ENCODE measurements around the gene MEIKIN.
"Not testable (repeated sequence)": the region's sequence is repeated elsewhere in the genome, so short reads cannot be mapped to it uniquely, and the experiment has no call there.

The MEIKIN gene

DNA sequence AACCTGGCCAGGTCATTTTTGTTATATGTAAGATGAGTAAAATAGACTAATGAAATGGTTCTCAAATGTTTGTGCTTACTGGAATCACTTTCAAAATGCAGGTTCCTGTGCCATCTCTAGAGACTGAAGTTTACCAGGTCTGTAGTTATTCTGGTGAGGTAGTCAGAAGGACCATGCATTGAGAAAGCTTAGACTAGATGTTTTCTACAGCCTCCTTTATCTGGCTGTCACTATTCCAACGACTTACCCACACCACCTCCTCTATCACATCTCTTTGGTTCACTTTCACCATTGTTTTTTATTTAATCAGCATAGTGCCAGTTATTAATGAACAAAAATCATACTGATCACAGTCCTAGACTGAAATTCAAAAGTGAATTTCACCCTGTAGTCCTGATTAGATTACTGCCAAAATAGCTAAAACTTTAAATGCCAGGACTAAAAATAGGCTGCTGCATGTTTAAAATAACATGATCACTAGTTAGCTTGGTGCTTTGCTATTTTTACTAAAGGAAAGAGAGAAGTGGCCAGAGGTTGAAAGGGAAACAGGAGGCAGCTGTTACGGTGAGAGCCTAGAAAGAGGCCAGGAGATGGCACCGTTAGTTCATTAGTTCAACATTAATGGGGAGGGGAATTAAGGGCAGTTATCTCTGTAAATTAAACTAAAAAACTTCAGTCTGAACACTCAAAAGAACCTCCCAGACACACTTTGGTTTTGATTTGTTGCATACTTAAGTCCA lies 134.8 kb downstream of the MEIKIN start:
- DNase-seq (ENCODE audit: low read depth): peak; percentile 21

DNA sequence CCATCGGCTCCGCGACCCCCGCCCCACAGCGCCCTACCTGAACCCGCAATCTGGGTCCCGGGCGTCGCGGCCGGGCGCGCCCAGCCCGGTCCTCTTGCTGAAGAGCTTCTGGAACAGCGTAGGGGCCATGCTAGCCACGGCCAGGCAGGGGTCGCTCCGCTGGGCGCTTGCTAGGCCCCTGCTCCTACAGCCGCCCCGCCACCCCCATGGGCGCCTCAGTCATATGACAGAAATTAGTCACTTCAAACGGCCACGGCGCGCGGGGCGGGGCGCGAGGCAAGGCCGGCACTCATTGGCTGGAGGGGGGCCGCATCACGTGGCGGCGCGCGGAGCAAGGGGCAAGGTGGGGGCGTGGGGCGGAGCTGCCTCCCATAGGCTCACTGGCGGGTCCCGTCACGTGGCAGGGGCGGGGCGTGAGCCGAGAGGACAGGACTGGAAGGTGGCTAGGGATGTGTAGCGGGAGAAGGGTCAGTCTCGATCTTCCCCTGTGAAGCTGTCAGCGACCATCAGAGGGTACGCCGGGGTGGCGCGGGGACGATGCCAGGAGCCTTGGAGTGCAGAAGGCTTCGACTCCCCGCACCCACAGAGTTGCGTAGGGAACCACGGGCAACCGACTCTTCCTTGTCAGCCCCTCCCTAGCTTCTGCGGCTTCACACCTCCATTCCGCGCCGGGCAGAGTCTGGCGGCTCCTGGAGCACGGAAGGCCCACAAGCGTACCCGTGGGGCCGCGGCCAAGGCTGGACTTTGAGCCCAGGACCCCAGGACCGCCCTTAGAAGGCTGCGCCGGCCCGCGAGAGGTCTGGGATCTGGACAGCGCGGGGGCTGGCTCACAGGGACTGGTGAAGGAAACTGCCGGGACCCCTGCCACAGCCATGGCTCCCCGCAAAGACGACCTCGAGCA lies 148.4 kb downstream of the MEIKIN start, which contains the start of gene FNIP1:
TSS of gene FNIP1 (minus strand) at position 225 of the 901 bp plus-strand sequence. CDS start at position 129, 96 bp downstream.
- DNase-seq (ENCODE audit: low read depth): peak; percentile 92

DNA sequence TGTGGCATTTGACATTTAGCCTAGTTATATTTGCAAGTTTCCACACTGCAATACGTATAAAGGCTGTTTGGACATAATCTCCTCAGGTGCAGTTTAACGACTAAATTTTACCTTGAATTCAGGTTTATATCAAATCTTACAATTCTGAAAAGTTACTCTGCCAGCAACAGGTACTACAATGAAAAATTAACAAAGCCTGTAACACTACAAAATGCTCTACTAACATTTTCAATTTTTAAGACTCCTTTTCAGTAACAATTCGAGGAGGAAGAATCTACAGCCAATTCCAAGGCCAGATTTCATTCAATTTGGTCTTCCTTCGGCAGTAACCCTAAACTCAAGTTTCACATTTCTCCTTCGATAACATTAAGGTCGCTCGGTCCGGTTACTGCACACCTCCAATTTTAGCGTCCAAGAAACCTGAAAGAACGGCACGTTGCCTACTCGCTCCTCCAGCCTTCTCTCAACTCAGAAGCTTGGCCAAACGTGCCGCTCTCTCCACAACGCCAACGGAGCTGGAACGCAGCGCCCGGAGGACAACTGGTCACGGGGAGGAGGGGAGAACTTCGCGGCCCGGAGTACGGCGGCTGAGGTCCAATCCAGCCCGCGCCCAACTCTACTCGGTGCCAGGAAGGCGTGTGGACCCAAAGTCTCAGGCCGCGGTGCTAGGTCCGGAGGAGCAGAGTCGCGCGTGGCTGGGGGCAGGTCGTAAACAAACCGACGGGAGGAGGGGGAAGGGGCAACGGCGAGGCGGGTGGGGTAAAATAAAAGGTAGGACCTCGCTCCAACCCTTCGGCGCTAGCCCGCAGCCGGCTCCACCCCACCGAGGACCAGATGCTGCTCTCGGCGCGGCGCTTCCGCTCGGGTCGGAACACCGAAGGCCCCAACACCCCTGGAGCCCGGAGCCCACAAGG lies 149.3 kb downstream of the MEIKIN start:
- DNase-seq (ENCODE audit: low read depth): peak; percentile 37

DNA sequence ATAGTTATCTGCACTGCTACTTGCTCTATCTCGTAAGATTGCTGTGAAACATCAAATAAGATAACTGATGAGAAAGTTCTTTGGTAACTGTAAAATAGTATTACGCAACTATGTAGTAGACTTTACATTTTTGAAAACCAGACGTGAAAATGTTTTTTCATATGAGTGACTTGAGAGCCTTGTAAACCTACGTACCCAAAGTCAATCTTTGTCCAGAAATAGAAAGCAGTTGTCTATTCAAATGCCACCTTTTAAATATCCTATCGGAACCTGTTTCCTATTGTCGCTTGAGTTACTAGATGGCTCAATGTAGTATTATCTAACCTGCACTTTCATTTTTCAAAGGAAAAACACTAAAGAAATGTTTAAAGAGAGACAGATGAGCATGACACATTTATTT lies 150.2 kb downstream of the MEIKIN start:
- DNase-seq (ENCODE audit: low read depth): peak; percentile 59

DNA sequence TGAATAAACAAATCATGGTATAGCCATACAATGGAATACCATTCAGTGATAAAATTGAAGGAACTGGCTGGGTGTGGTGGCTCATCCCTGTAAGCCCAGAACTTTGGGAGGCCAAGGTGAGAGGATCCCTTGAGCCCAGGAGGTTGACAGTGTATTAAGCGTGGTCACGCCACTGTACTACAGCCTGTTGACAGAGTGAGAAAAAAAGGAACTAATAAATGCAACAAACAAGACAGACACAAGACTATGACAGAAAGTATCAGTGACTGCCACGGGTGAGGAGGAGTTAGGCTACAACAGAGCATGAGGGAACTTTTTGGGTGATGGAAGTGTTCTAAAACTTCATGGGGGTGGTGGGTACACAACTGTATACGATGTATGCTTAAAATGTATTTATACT lies 150.9 kb downstream of the MEIKIN start:
- no peak for DNase-seq (ENCODE audit: low read depth)

DNA sequence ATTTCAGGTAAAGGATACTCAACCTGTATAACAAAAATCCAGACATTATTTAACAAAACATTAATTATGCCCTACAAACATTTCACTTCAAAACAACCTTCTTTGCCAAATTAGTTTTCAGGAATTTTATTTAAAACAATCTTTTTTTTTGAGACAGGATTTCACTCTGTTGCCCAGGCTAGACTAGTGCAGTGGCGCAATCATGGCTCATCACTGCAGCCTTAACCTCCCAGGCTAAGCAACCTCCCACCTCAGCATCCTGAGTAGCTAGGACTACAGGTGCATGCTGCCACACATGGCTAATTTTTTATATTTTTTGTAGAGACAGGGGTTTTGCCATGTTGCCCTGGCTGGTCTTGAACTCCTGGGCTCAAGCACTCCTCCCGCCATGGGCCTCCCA lies 152.6 kb downstream of the MEIKIN start:
- DNase-seq (ENCODE audit: low read depth): peak; percentile 43

DNA sequence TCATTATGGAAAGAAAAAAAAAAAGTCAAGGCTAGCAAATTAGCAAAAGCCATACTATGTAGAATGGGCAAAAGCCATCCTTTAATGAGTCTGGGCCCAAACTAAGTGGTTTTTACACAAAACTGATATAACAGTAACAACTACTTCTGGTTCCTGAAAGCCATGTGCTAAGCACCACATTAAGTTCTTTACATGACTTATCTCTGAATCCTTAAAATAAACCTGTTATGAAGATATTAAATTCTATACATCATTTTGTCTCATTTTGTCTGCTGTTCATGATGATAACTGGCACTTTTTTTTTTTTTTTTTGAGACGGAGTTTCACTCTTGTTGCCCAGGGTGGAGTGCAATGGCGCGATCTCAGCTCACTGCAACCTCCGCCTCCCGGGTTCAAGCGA lies 153.6 kb downstream of the MEIKIN start:
- no peak for DNase-seq (ENCODE audit: low read depth)

DNA sequence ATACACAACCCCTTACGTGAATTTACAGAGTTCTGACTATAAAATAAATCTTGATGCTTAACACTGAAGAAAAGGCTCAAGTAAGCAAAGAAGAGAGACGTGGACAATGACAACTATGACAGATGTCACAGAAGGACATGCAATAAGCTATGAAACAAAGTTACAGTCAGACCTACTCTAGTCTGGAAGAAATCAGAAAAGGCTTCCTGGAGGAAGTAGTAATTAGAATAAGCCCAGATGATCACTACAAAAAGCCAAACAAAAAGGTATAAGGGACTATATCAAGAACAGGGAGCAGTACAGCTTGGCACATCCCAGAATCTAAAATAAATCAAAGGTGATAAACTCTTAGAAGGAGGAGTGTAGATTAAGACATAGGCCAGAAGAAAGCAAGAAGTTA lies 154.9 kb downstream of the MEIKIN start:
- DNase-seq (ENCODE audit: low read depth): no peak

DNA sequence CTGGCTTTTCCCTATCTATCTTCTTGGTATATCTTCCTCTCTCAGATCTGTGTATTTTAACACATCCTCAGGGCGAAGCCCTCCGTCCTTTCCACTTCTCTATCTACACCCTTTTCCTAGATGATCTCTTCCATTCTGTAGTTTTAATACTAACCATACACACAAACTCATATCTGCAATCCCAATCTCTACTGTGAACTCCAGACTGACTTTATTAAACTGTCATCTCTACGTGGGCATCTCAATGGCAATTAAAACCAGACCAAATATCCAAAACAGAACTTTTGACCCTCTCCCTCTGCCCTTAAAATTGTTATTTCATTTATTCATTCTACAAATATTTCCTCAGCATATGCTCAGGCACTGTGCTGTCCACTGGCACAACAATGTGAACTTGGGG lies 155.7 kb downstream of the MEIKIN start:
- DNase-seq (ENCODE audit: low read depth): no peak

DNA sequence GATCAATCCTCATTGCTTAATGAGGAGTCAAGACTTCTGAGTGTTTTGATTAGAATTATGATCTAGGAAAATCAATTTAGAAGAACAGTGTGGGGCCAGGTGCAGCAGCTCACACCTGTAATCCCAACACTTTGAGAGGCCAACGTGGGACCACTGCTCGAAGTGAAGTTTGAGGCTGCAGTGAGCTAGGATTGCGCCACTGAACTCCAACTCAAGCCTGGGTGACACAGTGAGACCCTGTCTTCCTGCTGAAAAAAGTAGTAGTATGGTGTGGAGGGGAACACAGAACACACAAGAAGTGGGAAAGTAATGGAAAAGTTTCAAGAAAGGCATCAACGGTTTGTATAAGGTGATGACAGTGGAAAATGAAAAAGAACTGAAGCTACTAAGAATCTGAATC lies 157.7 kb downstream of the MEIKIN start:
- DNase-seq (ENCODE audit: low read depth): no peak

DNA sequence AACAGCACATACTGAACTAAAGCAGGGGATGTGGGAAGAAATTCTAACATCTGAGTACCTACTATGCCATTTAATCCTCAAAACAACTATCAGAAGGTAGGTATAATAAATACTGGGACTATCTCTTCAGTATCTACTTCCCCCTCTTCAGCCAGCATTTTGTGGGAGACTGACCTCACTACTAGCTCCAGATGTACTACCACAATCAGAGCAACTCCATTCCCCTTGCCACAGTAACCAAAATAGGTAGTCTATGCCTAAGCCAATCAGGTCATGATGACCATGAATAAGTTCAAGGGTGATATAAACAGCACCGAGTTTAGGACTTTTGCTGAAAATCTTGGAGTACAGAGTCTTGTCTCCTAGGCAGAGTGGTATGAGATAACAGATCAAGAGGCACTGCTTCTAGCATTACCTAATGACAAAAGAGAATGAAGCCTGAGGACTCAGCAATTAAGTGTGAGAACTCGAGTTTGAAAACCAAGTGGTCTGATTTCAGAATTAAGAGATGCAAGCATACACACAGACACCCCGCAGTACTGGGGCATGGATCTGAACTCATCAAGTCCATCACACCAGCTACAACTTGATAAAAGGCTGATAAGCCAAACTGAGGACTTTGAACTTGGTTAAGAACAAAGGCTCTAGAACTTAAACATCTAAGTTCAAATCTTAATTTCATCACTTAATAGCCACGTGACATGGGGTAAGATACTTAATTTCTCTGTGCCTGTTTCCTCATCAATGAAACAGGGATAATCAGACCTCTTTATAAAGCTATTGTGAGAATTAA lies 158.4 kb downstream of the MEIKIN start:
- no peak for DNase-seq (ENCODE audit: low read depth)

DNA sequence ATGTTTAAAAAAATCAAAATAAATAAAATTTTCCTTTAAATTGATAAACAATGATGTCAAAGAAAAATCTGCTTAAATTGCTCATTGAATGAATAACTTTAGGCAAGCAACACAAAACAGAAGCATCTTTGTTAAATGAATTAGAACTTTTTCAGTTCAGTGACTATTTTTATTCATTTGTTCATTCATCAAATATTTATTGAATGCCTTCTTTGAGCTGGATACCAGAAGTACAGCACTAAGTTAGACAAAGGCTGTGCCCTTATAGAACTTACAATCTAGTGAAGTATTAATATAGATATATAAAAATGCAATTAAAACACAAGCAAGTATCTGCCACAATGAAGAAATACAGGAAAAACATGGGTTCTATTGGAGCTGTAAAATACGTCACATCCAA lies 159.4 kb downstream of the MEIKIN start:
- DNase-seq (ENCODE audit: low read depth): no peak

DNA sequence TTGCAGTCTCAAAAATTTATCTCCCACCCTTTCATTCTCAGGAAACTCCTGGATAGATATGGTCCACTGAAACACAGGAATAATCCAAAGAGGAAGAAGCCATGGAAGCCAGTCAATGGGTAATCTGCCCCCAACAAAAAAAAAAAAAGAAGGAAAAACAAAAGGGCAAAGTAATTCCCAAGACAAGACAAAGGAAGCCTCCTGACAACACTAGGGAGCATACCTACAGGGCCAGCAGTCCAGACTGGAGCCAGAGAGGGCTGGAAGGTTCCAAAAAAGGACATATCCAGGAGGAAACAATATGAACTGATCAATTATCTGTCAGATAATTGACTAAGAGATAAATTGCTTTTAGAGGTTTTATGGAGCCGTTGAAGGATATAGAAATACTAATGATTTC lies 161.6 kb downstream of the MEIKIN start:
- DNase-seq (ENCODE audit: low read depth): no peak

DNA sequence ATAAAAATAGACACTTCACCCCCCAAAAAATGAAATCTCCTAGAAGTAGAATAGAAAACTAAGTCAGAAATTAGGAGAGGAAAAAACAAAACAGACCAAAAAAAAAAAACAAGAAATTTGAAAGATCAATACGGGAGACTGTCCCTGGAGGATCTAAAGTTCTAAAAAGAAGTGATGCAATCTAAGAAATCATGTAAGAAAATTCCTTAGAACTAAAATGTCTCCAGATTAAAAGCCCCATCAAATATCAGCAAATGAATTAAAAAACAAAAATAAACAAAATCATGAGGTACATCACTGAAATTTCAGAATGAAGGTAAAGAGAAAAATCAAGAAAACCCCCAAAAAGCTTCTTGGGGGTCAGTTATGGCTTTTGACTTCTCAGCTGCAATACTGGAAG lies 162.1 kb downstream of the MEIKIN start:
- no peak for DNase-seq (ENCODE audit: low read depth)

DNA sequence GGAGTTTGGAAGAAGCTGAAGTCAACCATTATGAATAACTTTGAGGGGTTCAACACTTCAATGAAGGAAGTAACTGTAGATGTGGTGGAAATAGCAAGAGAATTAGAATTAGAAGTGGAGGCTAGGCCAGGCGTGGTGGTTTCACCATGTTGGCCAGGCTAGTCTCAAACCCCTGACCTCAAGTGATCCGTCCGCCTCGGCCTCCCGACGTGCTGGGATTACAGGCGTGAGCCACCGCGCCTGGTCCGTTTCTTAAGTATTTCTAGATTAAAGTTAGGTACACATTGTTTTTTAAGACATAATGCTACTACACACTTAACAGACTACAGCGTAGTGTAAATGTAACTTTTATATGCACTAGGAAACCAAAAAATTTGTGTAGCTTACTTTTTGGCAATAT lies 162.7 kb downstream of the MEIKIN start:
- DNase-seq (ENCODE audit: low read depth): no peak

DNA sequence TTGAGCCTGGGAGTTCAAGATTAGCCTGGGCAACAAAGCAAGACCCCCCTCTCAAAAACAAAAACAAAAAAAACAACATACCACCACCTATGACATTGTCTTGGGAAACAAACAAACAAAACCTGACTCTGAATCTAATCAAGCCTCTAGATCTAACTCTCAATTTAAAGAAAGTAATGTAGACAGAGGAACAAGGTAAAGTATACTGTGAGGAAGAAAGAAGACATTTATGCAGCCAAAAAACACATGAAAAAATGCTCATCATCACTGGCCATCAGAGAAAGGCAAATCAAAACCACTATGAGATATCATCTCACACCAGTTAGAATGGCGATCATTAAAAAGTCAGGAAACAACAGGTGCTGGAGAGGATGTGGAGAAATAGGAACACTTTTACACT lies 167.3 kb downstream of the MEIKIN start:
- DNase-seq (ENCODE audit: low read depth): not testable (repeated sequence)

DNA sequence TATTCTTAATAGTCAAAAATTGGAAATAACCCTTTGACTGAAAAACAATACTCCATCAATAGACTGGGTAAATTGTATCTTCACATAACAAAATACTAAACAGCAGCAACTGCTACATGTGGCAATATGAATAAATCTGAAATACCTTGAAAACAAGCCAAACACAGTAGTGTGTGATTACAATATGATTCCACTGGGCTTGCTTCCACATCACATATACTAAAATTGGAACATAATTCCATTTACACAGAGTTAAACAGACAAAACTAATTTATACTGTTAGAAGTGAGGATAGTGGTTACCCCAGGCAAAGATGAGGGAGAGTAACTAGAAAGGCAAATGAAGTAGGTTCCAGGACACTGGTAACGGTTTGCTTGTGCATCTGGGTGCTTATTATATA lies 169.0 kb downstream of the MEIKIN start:
- DNase-seq (ENCODE audit: low read depth): no peak

DNA sequence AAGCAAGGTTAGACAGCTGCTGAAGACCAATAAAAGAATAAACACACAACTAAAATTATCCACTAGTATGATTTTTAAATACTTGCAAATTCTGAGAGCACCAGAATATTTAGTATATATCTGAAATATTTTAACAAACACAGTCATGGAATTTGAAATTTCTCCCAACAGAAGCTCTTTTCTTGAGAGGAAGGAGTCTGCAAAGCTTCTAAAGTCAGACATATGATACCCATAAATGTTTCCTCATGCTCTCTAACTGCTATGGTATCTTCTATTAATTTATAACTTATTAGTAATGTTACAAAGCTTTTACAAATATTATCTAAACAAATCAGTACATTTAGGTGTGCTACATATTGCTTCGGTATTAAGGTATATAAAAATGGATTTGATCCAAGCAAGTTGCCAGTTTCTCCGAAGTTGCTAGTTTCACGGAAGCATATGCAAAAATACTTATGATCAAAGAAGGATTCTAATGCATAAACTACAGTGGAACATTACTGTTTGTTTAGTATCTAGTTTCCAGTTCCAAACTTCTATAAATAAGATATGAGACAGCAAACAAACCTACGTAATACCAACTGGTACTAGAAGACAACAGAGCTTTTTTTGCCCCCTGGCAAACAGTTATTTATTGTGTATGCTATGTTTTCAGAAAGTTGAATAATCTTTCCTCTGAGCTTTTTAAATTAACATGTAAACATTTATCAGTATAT lies 170.7 kb downstream of the MEIKIN start:
- DNase-seq (ENCODE audit: low read depth): no peak

DNA sequence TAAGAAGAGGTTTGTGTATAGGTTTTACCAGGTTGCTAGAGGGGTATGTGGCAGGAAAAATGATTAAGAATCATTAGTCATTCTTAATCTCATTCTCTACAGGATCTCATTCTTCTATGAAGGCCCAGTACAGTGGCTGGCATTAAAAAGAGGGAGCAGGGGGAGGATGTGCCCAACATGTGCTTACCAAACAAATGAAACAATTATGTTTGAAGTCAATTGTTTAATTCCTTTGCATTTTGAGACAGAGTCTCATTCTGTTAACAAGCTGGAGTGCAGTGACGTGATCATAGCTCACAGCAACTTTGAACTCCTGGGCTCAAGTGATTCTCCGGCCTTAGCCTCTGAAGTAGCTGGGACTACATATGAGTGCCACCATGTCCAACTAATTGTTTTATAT lies 171.7 kb downstream of the MEIKIN start:
- DNase-seq (ENCODE audit: low read depth): no peak

DNA sequence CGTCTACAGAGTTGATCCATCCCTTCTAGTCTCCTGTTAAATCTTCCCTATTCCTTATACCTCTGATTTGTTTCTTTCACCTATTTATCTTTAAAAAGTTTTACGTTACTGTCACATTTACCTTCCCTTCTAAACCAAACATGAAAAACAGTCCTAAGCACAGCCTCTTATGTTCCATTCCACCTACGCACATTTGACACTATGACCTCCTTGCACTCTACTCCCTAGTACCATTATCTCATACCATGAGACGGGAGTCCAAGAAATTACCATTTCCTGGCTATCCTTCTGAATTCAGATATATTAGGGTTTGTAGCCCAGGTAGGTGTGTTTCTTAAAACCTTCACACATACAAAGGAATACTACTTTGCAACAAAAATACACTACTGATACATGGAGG lies 173.8 kb downstream of the MEIKIN start:
- DNase-seq (ENCODE audit: low read depth): no peak

DNA sequence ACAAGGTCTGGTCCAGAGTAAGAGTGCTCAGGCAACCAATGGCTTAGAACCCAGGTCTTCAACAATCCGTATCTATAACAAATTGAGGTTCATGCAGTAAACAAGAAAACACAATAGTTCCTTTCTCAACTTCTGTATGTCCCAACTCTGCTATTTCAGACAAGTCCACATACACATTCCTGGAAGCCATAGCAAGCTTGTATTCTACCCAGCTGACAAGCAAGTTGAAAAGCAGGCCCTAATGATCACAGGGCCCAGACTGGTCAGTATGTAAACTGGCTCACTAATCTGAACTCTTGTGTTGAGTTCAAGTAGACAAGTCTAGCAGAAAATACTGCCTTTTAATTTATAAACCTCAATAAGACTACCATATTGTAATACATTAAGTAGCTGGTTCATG lies 175.5 kb downstream of the MEIKIN start:
- peak; percentile 42 for DNase-seq (ENCODE audit: low read depth)

Measured in amniotic epithelial cell (primary cell).